Measurements from ENCODE around the gene PPP2R2D.
"Not testable (repeated sequence)": the region's sequence is repeated elsewhere in the genome, so short reads cannot be mapped to it uniquely, and the experiment has no call there.

PPP2R2D gene

GRCh38 chr10:131868436-131868835 lies 32.4 kb upstream of the PPP2R2D start:
- no peak for DNase-seq

GRCh38 chr10:131869344-131869743 lies 31.5 kb upstream of the PPP2R2D start:
- no peak for DNase-seq

- no peak for DNase-seq
These were observed 30.4 kb upstream of the PPP2R2D start for GRCh38 chr10:131870411-131870810.

- DNase-seq: no peak
These were observed 29.8 kb upstream of the PPP2R2D start for GRCh38 chr10:131870831-131871672.

- no peak for DNase-seq
These were observed 29.2 kb upstream of the PPP2R2D start for GRCh38 chr10:131871673-131872005.

- DNase-seq: no peak
These were observed 28.6 kb upstream of the PPP2R2D start for GRCh38 chr10:131872011-131872826.

GRCh38 chr10:131872827-131873375 lies 27.9 kb upstream of the PPP2R2D start:
- DNase-seq: no peak

GRCh38 chr10:131874991-131875451 lies 25.8 kb upstream of the PPP2R2D start:
- peak; percentile 65 for DNase-seq

- DNase-seq: no peak
These were observed 25.3 kb upstream of the PPP2R2D start for GRCh38 chr10:131875501-131875900.

- no peak for DNase-seq
These were observed 24.8 kb upstream of the PPP2R2D start for GRCh38 chr10:131876017-131876416.

- no peak for DNase-seq
These were observed 24.3 kb upstream of the PPP2R2D start for GRCh38 chr10:131876508-131876907.

- DNase-seq: no peak
These were observed 20.7 kb upstream of the PPP2R2D start for GRCh38 chr10:131880016-131880590.

- no peak for DNase-seq
These were observed 19.5 kb upstream of the PPP2R2D start for GRCh38 chr10:131881104-131881880.

- DNase-seq: no peak
These were observed 18.7 kb upstream of the PPP2R2D start for GRCh38 chr10:131882151-131882550.

GRCh38 chr10:131882590-131883451 lies 18.0 kb upstream of the PPP2R2D start:
- DNase-seq: no peak

GRCh38 chr10:131883621-131884393 lies 17.0 kb upstream of the PPP2R2D start:
- not testable (repeated sequence) for DNase-seq

GRCh38 chr10:131885391-131886165 lies 15.2 kb upstream of the PPP2R2D start:
- DNase-seq: peak; percentile 12

GRCh38 chr10:131886237-131886636 lies 14.6 kb upstream of the PPP2R2D start:
- no peak for DNase-seq

GRCh38 chr10:131888186-131888604 lies 12.6 kb upstream of the PPP2R2D start:
- no peak for DNase-seq

GRCh38 chr10:131889755-131890154 lies 11.1 kb upstream of the PPP2R2D start:
- DNase-seq: no peak
